Measurements from ENCODE around the gene ODC1.
"Not testable (repeated sequence)": the region's sequence is repeated elsewhere in the genome, so short reads cannot be mapped to it uniquely, and the experiment has no call there.

DNA sequence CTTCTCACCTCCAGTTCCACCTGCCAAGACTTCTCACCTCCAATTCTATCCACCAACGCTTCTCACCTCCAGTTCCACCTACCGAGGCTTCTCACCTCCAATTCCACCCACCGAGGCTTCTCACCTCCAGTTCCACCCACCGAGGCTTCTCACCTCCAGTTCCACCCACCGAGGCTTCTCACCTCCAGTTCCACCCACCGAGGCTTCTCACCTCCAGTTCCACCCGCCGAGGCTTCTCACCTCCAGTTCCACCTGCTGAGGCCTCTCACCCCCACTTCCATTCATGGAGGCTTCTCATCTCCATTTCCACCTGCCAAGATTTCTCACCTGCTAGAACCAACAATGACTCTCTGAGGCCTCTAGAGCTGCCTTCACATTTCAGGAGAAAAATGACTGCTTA, 40.0 kb upstream of the ODC1 start:
- TF ChIP-seq, protein P1, sequence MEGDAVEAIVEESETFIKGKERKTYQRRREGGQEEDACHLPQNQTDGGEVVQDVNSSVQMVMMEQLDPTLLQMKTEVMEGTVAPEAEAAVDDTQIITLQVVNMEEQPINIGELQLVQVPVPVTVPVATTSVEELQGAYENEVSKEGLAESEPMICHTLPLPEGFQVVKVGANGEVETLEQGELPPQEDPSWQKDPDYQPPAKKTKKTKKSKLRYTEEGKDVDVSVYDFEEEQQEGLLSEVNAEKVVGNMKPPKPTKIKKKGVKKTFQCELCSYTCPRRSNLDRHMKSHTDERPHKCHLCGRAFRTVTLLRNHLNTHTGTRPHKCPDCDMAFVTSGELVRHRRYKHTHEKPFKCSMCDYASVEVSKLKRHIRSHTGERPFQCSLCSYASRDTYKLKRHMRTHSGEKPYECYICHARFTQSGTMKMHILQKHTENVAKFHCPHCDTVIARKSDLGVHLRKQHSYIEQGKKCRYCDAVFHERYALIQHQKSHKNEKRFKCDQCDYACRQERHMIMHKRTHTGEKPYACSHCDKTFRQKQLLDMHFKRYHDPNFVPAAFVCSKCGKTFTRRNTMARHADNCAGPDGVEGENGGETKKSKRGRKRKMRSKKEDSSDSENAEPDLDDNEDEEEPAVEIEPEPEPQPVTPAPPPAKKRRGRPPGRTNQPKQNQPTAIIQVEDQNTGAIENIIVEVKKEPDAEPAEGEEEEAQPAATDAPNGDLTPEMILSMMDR (IDR thresholded peaks at IDR 0.05 in 8 of 11, conservative IDR thresholded peaks at IDR 0.05 in 3 of 11), result not testable (repeated sequence)
- TF ChIP-seq POLR2A, POLR2AphosphoS5 (IDR thresholded peaks at IDR 0.05): not testable (repeated sequence)

All from spleen (tissue), 7 donors.